Thymus (tissue), 11 donors: ENCODE data around the gene HOXC9. TPM values are rescaled to one million over a fixed set of nuclear protein-coding genes. Genes with fewer than 3 reads are reported as not detected.
A peak's percentile ranks its signal among the peaks of the same experiment; 100 is the strongest.

ENCODE experiments used
- DNase-seq, 9 donors: peaks; one replicate each; pipeline ENCODE4 v3.0.0-alpha.2; 2013; ENCODE audit warnings: low spot score in 9 of 9, low read depth in 6 of 9, missing footprints in 1 of 9
- H3K27ac ChIP-seq, 2 donors: one replicate each; pipeline ENCODE4 v1.5.1; 2013; ENCODE audit warnings: control low read depth in 1 of 2, low read depth in 1 of 2, low read length in 1 of 2, mild to moderate bottlenecking in 1 of 2, moderate library complexity in 1 of 2
- H3K27me3 ChIP-seq, 2 donors: one replicate each; pipeline ENCODE4 v1.5.1; 2013; ENCODE audit warnings: low read length in 1 of 2; ENCODE audit not compliant: control insufficient read depth in 2 of 2, insufficient read depth in 1 of 2
- H3K36me3 ChIP-seq, 2 donors: one replicate each; pipeline ENCODE4 v1.5.1; 2013; ENCODE audit warnings: low read length in 1 of 2, mild to moderate bottlenecking in 1 of 2, moderate library complexity in 1 of 2; ENCODE audit not compliant: control insufficient read depth in 2 of 2, insufficient read depth in 2 of 2
- H3K4me1 ChIP-seq, 2 donors: one replicate each; pipeline ENCODE4 v1.5.1; 2013; ENCODE audit warnings: low read length in 2 of 2; ENCODE audit not compliant: control insufficient read depth in 2 of 2, insufficient read depth in 2 of 2
- H3K4me3 ChIP-seq, 2 donors: one replicate each; pipeline ENCODE4 v1.5.1; 2013; ENCODE audit warnings: low read length in 2 of 2, control low read depth in 1 of 2, mild to moderate bottlenecking in 1 of 2
- H3K9me3 ChIP-seq, 2 donors: one replicate each; pipeline ENCODE4 v1.5.1; 2013; ENCODE audit warnings: low read length in 1 of 2, mild to moderate bottlenecking in 1 of 2; ENCODE audit not compliant: control insufficient read depth in 2 of 2, insufficient read depth in 1 of 2
- WGBS: extraction: QIAGEN DNeasy Blood & Tissue Kit; methylation state at CpG from one replicate; pipeline ENCODE4 v1.1.7; 2013; 5-methylcytosine and 5-hydroxymethylcytosine counted together
- polyA plus RNA-seq: library from polyadenylated mRNA; stranded (reverse); fragments of 200-250 nt; gene quantifications from one replicate; pipeline ENCODE4 v1.2.3, GENCODE V29; 2013
- total RNA-seq: library from RNA; stranded (reverse); fragments of 120-200 nt; gene quantifications from one replicate; pipeline ENCODE4 v1.2.4, GENCODE V29; 2013
- donor health status: healthy.

HOXC9 gene
- total and polyA plus RNA-seq, 2 donors, result 0.09 to 0.43 TPM

DNA sequence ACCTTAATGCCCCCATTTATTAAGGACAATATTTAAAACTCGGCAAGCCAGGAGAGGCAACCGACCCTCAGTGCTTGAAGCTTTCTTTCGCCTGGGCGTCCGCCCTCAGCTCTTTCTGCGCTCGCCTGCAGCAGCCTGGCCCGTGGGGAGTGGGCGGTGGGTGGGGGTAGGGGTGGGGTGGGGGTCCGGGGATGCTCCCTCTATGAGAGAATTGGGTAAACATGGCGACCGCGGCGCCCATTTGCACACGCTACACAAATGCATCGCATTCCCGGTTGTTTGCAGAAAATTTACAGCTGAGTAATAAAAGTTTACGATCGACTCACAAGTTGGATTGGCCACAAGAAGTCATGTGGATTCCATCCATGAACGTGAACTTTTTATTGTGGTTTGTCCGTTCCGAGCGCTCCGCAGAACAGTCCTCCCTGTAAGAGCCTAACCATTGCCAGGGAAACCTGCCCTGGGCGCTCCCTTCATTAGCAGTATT, 16.6 kb downstream of the HOXC9 start:
- 7% methylated on average over 25 of the region's 25 CpGs for WGBS
- Histone ChIP-seq H3K4me1 (peaks cover 3 to 23% of the 10 kb centered on the region in 2 donors), H3K27me3 (peaks cover 87 to 100% of the 10 kb centered on the region in 2 donors), H3K4me3 (no peak overlapping the region), H3K36me3 (no peaks in the 10 kb centered on the region), H3K9me3 (peaks cover 0 to 16% of the 10 kb centered on the region in 2 donors), H3K27ac (no peak overlapping the region)
- DNase-seq, result no peak

DNA sequence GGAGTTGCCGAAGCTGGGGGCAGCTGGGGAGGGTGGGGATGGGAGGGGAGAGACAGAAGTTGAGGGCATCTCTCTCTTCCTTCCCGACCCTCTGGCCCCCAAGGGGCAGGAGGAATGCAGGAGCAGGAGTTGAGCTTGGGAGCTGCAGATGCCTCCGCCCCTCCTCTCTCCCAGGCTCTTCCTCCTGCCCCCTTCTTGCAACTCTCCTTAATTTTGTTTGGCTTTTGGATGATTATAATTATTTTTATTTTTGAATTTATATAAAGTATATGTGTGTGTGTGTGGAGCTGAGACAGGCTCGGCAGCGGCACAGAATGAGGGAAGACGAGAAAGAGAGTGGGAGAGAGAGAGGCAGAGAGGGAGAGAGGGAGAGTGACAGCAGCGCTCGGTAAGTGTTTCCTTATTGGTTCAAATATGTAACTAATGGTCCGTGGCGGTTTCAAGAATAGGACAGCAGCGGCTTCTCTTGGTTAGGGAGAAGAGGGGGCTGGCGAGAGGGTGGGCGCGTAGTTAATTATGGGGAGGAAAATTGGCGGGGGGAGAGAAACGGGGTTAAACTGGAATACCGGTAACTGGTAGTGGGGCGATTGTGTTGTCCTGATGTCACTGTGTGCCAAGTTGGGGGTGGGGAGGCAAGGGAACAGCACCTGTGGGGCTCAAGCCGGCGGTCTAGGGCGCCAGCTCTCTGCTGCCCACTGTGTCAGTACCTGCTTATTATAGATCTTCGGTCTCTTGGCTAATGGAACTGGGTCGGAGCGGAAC, 17.2 kb downstream of the HOXC9 start:
- 5% methylated on average over 24 of the region's 24 CpGs for WGBS
- Histone ChIP-seq H3K27ac (no peak overlapping the region), H3K9me3 (peaks cover 0 to 16% of the 10 kb centered on the region in 2 donors), H3K36me3 (no peaks in the 10 kb centered on the region), H3K27me3 (peaks cover 89 to 100% of the 10 kb centered on the region in 2 donors), H3K4me1 (peaks cover 3 to 23% of the 10 kb centered on the region in 2 donors), H3K4me3 (peak overlapping the region; percentile 32 to 49)
- DNase-seq, result no peak

DNA sequence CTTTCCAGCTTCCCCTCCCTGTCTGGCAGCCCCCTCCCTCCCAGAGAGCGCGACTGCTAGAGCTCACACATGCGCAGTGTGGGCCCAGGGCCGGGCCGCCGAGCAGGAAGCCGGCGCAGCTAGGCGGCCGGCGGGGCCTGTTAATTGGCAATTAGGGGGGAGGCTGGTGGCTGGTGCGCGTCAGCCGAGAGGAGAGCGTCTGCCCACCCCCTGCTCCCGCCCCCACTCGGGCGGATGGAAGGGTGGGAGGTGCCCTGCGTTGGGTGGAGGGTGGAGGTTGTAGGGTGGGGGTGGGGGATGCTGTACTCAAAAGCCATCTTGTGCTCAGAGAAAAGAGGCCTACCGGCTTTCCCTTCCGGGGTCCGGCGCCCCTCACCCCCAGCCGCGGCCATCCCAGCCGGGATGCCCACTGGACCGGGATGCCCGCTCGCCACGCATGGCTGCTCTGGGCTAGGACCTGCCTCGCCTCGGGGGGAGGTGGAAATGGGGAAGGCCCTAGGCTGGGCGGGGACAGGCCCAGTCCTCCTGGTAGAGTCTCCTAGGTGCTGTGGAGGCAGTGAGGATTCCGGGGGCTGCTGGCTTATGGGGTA, 18.0 kb downstream of the HOXC9 start:
- H3K36me3 ChIP-seq, result no peaks in the 10 kb centered on the region
- peak in 7 of 9 donors; percentile 30 to 79 (median 55) for DNase-seq
- H3K27ac ChIP-seq, result no peak overlapping the region
- H3K27me3 ChIP-seq, result peaks cover 90 to 100% of the 10 kb centered on the region in 2 donors
- H3K4me3 ChIP-seq, result peak overlapping the region; percentile 32 to 49
- 3% methylated on average over 34 of the region's 34 CpGs for WGBS
- H3K9me3 ChIP-seq, result peaks cover 0 to 16% of the 10 kb centered on the region in 2 donors
- peaks cover 3 to 23% of the 10 kb centered on the region in 2 donors for H3K4me1 ChIP-seq

DNA sequence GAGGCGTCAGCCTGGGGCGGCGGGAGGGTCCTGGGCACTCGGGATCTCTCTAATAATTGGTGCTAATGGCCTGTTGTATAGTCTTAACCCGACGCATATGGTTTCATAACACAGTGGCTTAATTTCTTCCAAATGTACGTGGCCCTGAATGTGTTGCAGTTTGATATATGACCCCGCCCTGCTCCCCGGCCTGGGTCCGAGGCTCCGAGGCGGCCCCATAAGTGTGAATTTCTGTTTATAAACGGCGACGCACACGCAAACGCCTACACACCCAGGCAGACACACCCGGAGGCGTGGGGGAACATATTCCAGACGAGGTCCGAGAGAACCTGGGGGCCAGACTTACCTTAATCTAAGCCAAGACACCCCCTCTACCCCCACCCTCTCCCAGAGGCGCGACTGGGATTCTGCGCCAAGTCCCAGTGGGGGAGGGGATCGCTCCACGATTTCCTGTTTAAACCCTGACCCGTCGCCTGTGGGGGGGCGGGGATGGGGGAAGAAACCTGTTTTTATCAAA, 18.6 kb downstream of the HOXC9 start:
- Histone ChIP-seq H3K27ac (no peak overlapping the region), H3K9me3 (peaks cover 0 to 16% of the 10 kb centered on the region in 2 donors), H3K4me3 (peak overlapping the region; percentile 32 to 49), H3K4me1 (peaks cover 3 to 23% of the 10 kb centered on the region in 2 donors), H3K36me3 (no peaks in the 10 kb centered on the region), H3K27me3 (peaks cover 91 to 100% of the 10 kb centered on the region in 2 donors)
- WGBS, result 24% methylated on average over 29 of the region's 29 CpGs
- DNase-seq, result no peak

DNA sequence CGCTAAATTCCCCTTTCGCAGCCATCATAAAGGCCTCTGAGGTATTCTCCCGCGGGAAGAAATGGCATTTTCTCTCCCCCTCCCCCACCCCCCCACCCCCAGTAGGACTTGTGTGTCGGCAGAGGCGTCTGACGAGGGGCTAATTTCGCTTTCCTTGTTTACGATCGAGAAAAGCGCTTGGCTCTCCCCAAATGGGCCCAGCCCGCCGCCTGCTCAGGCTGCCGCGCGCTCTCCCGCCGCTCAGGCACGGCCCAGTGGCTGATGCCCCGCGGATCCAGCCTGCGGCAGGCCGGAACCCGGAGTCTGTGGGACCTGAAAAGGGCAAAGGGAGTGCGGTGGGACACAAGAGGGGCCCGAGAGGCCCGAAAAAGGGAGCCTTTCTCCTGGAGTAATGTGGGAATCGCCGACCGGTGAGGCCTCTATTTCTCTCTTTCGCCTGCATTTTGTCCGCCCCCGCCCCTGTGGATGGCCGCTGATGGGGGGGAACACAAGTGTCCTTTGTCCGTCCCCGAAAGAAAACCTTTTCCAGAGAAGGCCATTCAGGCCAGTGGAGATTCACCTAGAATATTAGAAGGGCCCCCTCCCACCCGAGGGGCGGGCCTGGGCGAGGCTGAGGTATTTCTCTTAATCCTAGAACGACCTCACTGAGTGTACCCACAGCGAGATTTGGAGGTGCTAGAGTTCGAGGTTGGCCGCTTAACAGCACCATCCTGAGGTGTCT, 19.3 kb downstream of the HOXC9 start:
- H3K36me3 ChIP-seq, result no peaks in the 10 kb centered on the region
- peaks cover 0 to 16% of the 10 kb centered on the region in 2 donors for H3K9me3 ChIP-seq
- WGBS, result 18% methylated on average over 43 of the region's 43 CpGs
- H3K27me3 ChIP-seq, result peaks cover 95 to 100% of the 10 kb centered on the region in 2 donors
- peak overlapping the region in 1 of 2 donors; percentile 15 for H3K4me3 ChIP-seq
- H3K27ac ChIP-seq, result no peak overlapping the region
- no peak for DNase-seq
- H3K4me1 ChIP-seq, result peaks cover 3 to 23% of the 10 kb centered on the region in 2 donors

DNA sequence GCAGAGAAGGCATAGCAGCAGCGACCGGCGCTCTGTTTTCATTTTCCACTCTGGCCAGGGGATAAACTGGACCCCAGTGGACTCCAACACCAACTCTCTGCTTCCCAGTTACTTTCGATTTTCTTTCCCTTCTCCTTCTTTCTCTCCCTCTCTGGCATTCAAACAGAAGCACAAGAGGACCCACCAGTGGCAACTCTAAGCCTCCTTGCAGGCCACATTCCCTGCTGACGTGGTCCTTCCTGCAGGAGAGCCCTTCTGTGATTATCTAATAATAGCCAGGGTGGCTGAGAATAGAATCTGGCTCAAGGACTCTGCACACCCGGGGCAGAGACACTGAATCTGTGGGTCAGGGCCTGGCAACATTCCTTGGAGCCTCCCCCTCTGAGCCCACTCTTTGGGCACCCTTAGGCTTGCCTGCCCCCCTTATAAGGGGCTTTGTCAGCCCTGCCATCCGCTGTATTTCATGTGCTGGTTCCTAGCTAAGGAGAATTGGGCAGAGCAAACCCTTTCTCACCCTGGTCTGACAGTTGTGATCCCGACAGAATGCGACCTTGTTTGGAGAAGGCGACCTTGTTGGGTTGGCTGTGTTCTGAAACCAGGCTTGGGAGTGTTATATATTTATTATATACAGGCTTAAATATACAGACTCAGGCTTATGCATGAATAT, 20.1 kb downstream of the HOXC9 start:
- Histone ChIP-seq H3K27me3 (peaks cover 93 to 100% of the 10 kb centered on the region in 2 donors), H3K4me3 (no peak overlapping the region), H3K27ac (no peak overlapping the region), H3K36me3 (no peaks in the 10 kb centered on the region), H3K9me3 (peaks cover 0 to 16% of the 10 kb centered on the region in 2 donors), H3K4me1 (peaks cover 3 to 23% of the 10 kb centered on the region in 2 donors)
- DNase-seq, result no peak
- 32% methylated on average over 10 of the region's 10 CpGs for WGBS

DNA sequence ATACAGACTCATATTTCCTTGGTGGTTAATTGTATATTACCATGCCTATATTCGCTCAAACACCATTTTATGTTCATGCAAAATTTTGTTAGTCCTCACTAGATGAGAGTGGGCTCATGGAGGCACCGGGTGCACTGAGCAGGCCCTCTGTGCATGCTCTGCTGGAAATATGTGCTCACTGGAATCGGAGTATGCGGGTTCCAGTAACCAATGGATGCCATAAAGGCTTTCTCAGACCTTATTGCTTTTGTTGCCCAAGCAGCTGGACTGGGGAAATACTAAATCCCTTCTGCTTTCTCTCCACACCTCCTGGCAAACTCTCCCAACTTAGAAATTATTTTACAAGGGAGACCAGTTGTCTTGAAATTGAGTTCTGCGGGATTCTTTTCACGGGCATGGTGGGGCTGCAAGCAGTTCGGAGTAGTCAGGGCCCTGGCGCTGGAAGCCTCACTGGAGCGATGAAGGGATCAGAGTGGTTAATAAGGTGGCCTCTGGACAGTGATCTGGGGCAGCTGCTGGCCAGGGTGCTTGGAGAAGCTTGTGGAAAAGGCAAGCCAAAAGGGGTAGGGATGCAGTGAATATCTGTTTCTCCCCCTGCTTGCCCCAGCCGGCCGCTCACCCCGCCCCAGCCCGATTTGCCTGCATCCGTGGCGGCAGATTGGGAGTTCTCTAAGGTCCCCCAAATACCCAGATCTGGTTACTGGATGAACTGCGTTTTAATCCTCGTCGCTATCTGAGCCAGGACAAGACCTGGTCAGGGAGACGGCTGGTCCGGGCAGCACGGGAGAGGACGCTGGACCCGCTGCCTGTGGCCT, 20.8 kb downstream of the HOXC9 start:
- Histone ChIP-seq H3K9me3 (peaks cover 0 to 16% of the 10 kb centered on the region in 2 donors), H3K4me1 (peaks cover 3 to 23% of the 10 kb centered on the region in 2 donors), H3K27ac (peak overlapping the region in 1 of 2 donors; percentile 45), H3K4me3 (no peak overlapping the region), H3K27me3 (peaks cover 92 to 100% of the 10 kb centered on the region in 2 donors), H3K36me3 (no peaks in the 10 kb centered on the region)
- DNase-seq, result no peak
- 45% methylated on average over 23 of the region's 23 CpGs for WGBS
